Limb (tissue), 2 donors: ENCODE results near the gene DCX.

Experiments
- DNase-seq, 2 donors: peaks; one replicate each; pipeline ENCODE4 v3.0.0-alpha.2; 2016; ENCODE audit errors: extremely low spot score in 2 of 2

The DCX gene

DNA sequence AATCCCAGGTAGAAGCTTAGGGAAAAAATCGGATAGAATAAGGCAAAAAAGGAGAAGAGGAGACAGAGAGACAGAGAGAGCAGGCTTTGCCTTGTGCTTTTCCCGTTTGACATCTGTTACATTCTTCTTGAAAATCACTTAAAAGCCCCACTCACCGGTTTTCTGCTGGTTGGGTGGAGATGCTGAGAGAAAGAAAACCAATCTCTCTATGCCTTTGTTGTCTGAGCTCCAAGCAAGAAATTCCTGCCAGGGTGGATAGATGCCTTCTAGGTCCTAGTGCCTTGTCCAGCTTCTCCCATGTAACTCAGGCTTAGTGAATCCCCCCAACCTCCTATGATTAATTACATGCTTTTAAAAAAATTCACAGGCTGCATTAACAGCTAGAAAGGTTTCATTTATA is at the start of gene DCX:
DCX (minus strand) TSS at position 210 of the 400 bp plus-strand sequence. CDS start 1,794 bp downstream, outside the sequence.
- DNase-seq: peak in 1 of 2 donors; percentile 5

DNA sequence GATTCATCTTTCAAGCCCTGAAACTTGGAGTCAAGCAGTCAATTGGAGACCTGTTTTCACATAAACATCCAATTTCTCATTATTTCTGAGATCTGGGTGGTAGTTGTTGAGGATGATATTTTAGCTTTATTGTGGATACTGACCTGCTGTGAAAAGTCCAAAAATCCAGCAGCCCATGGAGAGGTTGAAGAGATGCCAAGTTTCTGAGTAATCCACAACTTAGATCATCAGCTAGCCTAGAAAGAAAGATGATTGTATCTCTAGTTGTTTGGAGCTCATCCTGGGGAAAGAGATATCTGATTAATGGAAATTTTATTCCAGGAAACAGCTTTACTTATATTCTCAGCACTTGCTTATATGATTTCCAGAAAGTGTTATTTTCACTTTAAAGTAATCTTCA is 48.6 kb upstream of the DCX start:
- DNase-seq: no peak

DNA sequence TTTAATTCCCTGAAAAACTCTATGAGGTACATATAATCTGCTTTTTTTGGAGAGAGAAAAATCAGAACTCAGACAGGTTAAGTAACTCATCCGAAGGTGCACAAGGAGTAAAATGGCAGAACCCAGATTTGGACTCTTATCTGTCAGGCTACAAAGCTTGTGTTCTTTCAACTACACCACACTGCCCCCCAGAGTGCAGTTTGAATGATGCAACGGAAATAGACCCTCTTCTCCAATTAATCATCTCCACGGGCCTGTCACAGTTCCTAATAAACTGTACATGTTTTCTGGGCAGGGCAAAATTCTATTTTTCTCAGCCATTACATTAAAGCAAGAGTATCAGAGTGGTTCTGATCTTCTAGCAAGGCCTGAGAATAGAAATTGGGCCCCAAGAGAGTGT is 35.3 kb upstream of the DCX start:
- peak in 1 of 2 donors; percentile 36 for DNase-seq

DNA sequence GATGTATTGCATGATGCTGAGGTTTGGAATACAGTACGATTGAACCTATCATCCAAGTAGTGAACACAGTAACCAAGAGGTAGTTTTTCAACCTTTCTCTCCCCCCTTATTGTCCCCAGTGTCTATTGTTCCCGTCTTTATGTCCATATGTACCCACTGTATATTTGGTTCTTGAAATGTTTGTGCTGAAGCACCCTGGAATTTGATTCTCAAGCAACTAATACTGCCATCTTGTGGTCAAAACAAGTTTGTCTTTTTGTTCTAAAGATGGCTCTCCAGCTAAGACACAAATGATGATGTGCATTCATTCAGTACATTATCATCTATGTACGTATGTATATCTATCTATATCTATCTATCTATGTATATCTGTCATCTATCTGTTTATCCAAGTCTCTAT is 33.5 kb upstream of the DCX start:
- peak in 1 of 2 donors; percentile 64 for DNase-seq

DNA sequence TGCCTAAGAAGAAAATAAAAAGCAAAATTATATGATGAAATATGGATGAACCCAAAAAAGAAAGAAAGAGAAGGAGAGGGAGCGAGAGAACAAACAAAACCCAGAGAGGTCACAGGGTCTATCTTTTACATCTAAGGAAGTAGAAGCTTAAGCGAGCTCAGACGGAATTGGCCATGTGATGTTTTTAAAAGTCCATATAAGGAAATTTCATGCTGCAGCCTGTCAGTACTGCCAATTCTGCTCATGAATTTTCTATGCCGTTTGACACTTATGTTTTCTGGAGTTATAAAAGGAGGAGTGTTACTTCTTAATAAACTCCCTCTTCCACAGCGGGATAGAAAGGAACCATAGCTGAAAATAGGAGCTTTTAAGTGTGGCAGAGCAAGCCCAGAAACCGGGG is 32.9 kb upstream of the DCX start:
- DNase-seq: no peak

DNA sequence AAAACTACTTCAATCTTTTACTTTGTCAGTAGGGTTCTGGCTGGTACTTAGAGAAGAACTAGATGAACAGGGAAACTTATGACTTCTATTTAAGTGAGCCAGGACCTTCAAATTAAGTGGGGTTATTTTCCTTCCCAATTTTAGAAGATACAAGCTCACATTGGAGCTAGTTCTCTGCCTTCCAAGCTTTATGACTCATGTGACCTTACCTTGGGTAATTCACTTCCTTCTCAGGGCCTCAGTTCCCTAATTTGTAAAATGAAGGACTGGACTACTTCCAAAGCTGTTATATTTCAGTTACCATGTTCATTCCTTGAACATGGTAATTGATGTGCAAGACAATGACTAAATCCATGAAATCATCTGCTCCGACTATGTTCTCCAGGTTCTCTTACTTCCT is 32.0 kb upstream of the DCX start:
- DNase-seq: no peak

DNA sequence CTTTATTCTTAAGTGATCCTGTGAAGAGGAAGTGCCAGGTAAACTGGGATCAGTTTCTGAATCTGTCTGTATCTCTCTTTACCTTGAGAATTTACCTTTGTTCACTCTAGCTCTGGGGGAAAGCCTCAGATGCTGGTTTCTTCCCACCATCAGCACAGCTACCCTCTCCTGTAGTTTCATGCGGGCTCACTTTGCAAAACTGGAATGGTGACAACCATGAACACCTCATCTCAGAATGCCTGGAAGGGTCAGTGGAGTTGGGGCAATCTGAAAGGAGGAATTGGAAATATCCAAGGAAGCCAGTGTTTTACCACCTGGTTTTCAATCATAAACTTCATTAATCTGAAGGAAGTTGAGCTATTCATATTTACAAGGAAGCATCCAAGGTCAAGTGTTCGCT is 30.8 kb upstream of the DCX start:
- DNase-seq: no peak

DNA sequence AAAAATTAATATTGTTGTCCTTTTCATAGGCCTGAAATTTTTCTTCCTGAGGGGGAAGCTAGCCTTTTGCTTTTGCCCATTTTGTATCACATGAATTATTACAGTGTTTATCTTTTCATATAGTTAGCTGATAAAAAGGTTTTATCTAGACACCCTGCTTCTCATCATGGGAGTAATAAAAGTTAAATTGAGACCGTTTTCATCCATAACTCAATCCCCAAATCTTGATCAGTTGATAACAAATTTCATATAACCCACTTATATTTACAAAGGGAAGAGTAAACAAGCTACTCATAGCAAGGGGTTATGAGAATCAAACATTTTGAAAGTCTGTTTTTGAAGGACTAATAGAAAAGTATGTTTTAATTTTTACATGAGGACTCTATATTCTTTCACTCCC is 23.5 kb upstream of the DCX start:
- DNase-seq: no peak

DNA sequence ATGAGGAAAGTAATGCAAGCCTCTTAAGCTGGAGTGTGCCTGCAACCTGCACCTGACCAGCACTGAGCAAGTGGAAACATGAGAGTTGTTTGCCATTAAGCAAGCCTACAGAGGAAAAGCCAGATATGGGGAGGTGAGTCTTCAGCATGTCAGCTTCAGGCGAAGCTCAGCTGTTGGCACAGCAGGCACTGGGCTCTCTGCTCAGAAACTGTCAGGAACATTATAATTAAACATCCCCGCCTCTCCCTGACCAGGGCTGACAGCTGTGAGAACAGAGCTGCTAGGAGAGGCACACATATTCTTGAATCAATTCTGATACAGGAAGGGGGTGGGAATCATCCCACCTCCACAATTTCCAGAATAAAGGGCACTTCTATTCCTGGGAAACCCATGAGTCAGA is 19.0 kb upstream of the DCX start:
- no peak for DNase-seq

DNA sequence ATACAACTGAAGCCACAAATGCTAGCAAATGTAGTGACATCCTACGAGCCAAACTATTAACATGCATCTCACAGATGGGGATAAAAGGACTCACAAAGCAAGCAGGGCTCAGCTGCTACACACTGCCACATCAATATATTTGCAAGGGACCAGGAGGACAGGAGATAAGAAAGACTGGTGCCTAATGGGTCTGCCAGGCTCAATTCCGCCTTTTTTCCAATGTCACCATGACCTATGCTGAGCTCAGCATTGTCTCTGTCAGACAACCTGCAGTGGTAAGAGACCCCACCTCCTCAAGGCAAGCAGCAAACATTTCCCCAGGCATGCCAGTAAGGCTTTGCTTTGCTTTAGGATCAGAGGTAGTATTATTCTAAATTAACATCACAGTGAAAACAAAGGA is 435 bp downstream of the DCX start:
- no peak for DNase-seq

DNA sequence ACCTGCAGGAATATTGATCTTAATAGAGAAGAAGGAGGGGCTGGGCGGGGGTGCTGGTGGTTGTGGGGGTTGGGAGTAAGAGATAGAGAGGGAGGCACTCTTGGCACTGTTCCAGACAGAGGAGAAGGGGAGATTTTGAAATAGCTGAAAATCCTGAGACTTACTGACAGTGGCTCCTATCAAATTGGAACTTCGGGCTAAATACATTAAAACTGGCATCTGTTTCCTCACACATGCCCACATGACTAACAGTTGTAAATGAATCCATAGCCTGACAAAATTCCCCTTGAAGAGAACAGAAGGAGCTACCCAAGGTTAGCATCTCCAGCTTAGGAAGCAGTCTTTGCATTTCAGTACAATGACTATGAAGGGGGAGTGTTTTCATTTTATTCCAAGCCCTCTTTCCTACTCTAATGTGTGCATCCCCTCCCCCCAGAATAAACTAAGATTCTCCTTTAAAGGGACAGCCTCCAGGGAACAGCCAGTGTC is 1.4 kb downstream of the DCX start:
- peak in 1 of 2 donors; percentile 1 for DNase-seq

DNA sequence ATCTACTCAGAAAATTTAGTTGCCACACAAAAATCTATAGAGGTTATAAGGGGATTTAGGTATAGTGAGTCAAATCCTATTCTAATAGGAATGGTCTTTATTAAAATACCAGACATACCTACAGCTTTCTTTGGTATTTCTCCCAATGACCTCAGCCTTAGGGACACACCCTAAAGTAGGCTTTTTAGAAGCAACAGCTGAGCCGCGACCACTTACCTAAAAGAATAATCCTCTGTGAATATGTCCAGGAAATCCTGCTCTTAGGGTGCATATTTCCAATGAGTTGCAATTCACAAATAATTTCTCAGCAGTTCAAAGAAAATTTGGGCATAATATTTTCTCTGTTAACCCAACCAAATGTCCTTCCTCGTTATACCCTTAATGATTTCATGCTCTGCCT is 2.7 kb downstream of the DCX start:
- DNase-seq: no peak

DNA sequence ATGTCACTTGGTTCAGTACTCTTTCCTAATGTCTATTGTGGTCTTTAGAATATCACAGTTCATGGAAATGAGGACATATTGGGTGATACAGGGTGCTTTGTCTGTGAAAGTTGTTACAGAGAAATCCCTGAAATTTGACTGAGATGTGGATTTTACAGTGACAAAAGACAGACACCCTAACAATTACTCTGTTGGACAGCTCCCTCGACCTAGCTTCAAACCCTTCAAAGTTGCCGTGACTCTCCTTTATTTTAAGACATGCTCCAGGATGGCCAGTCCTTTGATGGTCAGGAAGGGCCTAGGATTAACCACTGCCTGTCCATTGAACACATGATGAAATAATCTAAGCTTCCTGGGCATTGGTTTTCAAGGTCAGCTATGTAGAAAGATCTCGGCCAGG is 4.0 kb downstream of the DCX start:
- DNase-seq: no peak

DNA sequence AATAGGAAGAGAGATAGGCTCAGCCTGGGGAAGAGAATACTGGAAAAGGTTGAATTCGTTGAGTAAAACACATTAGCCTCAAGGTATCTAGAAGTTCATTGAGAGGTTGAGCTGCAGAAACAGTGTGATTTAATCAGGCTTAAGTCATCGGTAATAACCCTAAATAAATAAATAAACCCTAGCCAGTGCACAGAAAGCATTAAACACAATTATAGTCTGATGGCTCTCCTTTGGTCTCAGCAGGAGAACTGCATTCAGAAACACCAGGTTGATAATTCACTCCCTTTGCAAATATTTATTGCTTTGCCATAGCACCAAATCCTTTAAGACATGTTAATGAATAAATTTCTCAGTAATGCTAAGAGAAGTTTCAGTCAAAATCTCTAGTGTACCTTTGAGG is 9.6 kb downstream of the DCX start:
- no peak for DNase-seq

DNA sequence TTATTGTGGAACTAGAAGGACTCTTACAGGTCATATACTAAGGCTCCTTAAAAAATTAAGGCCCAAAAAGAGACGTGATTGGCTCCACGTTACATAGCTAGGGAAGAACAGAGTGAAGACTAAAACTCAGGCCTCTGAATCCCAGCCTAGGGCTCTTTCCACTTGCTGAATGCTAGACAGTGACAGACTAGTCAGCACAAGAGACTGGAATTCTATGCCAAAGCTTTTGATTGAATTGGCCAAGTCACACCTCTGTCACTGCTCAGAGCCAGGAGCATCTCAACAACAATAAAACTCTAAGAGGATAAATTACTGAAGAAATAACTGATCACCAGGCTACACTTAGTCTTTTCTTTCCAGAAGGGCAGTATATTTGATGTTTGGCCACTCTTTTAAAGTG is 16.8 kb downstream of the DCX start:
- no peak for DNase-seq

DNA sequence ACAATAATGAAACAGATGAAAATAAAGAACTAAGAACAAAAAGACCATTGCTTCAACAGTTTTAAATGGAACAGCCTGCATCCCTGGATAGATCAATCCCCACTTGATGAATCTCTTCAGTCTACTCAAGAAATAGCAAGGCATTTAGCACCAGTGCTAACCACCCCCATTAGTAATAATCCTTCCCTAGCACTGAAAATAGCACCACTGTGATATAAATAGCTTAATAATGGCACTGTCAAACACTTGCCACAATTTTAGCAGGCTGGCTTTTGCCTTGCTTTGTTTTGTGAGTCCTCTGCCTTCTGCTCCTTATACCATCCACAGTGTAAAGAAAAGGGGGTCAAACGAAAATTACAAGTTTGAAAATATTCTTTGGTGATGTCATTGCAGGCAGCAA is 17.4 kb downstream of the DCX start:
- DNase-seq: no peak

DNA sequence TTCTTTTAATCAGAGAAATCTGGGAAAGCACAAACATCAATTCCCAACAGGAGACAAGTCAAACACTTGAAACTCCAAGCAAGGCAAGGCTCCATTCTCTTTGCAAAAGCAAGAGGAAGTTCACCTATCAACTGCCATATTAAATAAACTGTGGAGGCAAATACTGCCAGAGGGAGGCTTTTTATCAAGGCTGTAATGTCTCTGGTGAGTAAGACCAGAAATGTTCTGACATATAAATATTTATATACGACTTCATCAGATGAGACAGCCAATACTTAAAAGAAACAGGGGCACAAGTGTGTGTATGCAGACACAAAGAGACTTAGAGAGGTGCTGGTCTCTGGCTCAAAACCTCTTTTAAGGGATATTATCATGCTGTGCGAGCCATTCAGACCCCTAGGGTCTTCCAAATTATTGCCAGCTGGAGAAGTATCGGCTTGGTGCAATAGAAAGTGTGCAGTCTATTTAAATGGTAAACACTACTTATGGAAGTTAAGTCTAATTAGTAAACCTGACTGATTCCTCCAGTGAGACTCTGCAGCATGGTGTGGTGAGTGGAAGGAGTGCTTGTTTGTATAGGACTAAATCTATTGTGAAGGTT is 24.4 kb downstream of the DCX start:
- no peak for DNase-seq

DNA sequence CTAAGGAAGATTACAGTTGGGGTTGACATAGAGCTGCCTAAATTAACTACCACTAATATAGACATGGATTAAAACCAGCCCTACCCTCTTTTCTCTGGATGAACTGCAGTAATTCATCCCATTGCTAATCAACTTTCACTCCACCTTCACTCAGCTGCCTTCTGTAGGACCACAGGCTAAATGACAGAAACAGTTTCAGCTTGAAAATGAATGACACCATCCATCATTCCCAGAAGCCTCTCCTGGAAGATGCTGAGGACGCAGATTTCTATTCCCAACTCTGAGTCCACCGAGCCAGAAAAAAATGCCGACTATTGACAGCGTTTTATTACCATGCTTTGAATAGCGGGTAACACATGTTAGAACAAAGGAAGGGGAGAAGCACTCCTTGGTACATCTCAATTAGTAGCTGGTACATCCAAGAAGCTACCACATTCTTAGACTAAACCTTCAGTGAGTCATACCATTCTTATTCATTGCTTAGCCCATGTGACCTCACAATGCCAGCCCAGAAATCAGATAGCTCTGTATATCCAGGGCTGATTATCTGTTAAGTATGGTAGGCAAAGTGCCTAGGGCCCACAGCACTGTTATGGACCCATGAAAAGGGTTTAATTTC is 25.3 kb downstream of the DCX start:
- no peak for DNase-seq

DNA sequence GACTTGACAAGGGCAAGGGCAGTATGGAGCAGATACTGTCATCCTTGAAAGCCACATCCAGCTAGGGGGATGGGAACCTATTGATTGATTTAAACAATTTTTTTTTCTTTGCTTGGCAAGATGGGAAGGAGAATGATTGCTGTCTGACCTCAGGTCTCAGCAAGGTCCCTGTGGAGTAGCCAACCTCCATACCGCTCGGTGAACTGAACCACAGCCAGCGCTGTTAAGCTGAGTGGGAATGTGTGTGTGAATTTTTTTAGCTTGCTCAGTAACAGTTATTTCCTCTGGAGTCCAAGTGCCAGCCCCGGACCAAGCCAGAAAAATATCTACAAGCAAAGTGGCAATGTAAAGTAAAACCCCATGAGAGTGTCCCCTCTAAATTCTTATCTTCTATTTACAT is 25.9 kb downstream of the DCX start:
- DNase-seq: no peak

DNA sequence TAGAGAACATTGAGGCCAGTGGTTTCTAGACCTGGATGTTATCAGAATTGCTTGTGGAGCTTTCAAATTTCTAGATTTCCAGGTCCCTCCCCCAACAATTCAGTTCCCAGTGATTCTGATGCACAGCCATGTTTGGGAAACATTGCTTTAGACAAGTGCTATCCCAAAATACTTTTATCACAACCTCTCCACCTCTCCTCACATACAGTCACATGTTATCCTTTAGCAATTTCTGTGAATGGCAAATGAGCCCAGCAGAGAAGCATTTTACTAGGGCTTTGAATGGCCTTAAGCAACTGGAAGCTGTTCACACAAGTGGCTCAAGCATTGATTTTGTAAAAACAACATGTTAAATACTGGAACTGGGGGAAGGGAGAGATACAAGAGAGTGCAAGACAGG is 29.7 kb downstream of the DCX start:
- DNase-seq: no peak

DNA sequence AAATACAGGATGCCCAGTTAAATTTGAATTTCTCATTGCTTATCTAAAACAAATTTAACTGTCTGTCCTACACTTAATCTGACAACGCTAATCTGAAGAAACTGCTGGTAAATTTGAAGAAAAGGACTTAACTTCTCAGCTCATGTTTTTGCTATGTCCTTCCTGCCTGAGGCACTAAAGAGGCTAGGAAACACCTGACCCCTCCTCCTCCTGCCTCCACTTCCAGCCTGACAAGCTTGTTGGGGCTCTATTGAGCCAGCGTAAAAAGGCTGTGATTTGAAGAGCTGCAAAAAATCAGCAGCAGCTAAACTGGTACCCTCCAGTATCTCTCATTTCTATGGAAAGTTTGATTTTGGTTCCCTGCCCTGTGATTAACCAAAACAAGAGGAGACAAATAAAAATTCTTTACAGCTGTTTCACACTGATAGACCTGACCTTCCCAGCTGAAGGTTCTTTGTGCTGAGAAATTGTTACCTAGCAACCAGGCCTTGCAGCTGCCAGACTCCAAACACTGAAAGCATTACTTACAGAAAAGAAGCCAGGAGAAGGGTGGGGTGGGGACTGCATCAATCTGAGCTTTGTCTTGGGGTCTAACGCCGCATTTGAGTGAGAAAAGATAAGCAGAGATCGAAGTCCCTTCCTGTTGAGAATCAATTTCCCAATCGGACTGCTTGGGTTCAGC is 35.0 kb downstream of the DCX start:
- peak in 1 of 2 donors; percentile 25 for DNase-seq

DNA sequence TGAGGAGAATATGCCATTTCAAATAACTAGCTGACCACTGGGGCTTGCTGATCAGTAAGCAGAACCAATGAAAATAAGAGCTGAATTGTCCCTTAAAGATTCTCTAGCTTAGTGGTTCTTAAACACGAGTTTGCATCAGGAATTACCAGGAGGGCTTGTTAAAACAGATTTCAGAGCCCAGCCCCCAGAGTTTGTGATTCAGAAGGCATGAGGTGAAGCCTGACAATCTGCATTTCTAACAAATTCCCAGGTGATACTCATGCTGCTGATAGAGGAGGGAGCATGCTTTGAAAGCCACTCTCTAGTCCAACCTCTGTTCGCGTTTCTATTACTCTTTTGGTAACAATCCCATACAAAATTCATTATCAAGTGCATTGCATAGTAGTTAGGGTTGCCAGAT is 35.5 kb downstream of the DCX start:
- DNase-seq: no peak

DNA sequence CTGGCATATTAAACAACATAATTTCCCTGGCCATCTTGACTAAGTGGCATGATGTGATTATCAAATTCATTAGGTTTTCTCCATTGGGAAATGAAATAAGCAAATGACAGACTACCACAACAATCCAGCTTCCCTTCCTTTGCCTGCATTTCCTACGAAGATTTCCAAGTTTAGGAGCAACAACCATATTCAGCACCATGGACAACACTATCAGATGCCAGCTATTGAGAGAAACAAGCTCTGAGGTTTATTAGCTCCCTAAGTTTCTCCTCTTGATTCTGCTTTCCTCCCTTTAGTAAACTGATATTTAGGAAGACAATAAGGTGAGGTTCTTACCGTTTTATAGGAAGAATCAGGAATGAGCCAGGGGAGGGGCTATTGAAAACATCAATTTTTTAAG is 36.2 kb downstream of the DCX start:
- peak in 1 of 2 donors; percentile 21 for DNase-seq
